ENCODE results near the gene MRPS18A. TPM values are rescaled to one million over a fixed set of nuclear protein-coding genes. Genes with fewer than 3 reads are reported as not detected.

Gene MRPS18A
- total RNA-seq, 1 donor from 2014 or later = 41.8 TPM

GRCh38 chr6:43630980-43631619 is 56.5 kb downstream of the MRPS18A start:
- TF ChIP-seq, protein P1, sequence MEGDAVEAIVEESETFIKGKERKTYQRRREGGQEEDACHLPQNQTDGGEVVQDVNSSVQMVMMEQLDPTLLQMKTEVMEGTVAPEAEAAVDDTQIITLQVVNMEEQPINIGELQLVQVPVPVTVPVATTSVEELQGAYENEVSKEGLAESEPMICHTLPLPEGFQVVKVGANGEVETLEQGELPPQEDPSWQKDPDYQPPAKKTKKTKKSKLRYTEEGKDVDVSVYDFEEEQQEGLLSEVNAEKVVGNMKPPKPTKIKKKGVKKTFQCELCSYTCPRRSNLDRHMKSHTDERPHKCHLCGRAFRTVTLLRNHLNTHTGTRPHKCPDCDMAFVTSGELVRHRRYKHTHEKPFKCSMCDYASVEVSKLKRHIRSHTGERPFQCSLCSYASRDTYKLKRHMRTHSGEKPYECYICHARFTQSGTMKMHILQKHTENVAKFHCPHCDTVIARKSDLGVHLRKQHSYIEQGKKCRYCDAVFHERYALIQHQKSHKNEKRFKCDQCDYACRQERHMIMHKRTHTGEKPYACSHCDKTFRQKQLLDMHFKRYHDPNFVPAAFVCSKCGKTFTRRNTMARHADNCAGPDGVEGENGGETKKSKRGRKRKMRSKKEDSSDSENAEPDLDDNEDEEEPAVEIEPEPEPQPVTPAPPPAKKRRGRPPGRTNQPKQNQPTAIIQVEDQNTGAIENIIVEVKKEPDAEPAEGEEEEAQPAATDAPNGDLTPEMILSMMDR (IDR thresholded peaks at IDR 0.05; ENCODE audit: borderline replicate concordance) = no peak
- no peak overlapping the region for H3K4me3 ChIP-seq
- no peaks in the 10 kb centered on the region for H3K27me3 ChIP-seq (ENCODE audit: low read depth)
- H3K27ac ChIP-seq (replicated peaks) = peak overlapping the region; percentile 99
- intact Hi-C loops (cut with micrococcal nuclease) = no loop called here
- peaks cover 4% of the 10 kb centered on the region for H3K36me3 ChIP-seq
- no peaks in the 10 kb centered on the region for H3K9me3 ChIP-seq (replicated peaks)
- DNase-seq = no peak
- H3K4me1 ChIP-seq = peaks cover 57% of the 10 kb centered on the region

GRCh38 chr6:43629505-43630300 is 57.9 kb downstream of the MRPS18A start:
- peak overlapping the region; percentile 99 for H3K4me3 ChIP-seq
- H3K4me1 ChIP-seq = peaks cover 47% of the 10 kb centered on the region
- intact Hi-C loops (cut with micrococcal nuclease) = no loop called here
- H3K36me3 ChIP-seq = peaks cover 18% of the 10 kb centered on the region
- H3K9me3 ChIP-seq (replicated peaks) = no peaks in the 10 kb centered on the region
- H3K27ac ChIP-seq (replicated peaks) = peak overlapping the region; percentile 99
- TF ChIP-seq, protein P1 (IDR thresholded peaks at IDR 0.05; ENCODE audit: borderline replicate concordance) = no peak
- no peaks in the 10 kb centered on the region for H3K27me3 ChIP-seq (ENCODE audit: low read depth)
- DNase-seq = peak; percentile 96

- intact Hi-C loops (cut with micrococcal nuclease) = no loop called here
- peaks cover 24% of the 10 kb centered on the region for H3K36me3 ChIP-seq
- no peaks in the 10 kb centered on the region for H3K27me3 ChIP-seq (ENCODE audit: low read depth)
- DNase-seq = peak; percentile 99
- H3K4me1 ChIP-seq = peaks cover 47% of the 10 kb centered on the region
- peak within 1 kb of the TSS; percentile 99 for H3K4me3 ChIP-seq
- TF ChIP-seq, protein P1 (IDR thresholded peaks at IDR 0.05; ENCODE audit: borderline replicate concordance) = no peak
- no peaks in the 10 kb centered on the region for H3K9me3 ChIP-seq (replicated peaks)
- H3K27ac ChIP-seq (replicated peaks) = peak within 1 kb of the TSS; percentile 99
These were observed 58.5 kb downstream of the MRPS18A start, which contains the start of gene GTPBP2 for GRCh38 chr6:43629104-43629504. Gene GTPBP2, minus strand, starts transcription at chr6:43629264. Its CDS starts 102 bp downstream, at chr6:43629162.

- no peaks in the 10 kb centered on the region for H3K27me3 ChIP-seq (ENCODE audit: low read depth)
- intact Hi-C loops (cut with micrococcal nuclease) = no loop called here
- DNase-seq = peak; percentile 31
These were observed 59.0 kb downstream of the MRPS18A start for GRCh38 chr6:43628393-43629103.

More at GRCh38 chr6:43628393-43629103, 59.0 kb downstream of the MRPS18A start:
- H3K4me1 ChIP-seq = peaks cover 47% of the 10 kb centered on the region
- peak overlapping the region; percentile 99 for H3K4me3 ChIP-seq
- no peaks in the 10 kb centered on the region for H3K9me3 ChIP-seq (replicated peaks)
- peaks cover 29% of the 10 kb centered on the region for H3K36me3 ChIP-seq
- H3K27ac ChIP-seq (replicated peaks) = peak overlapping the region; percentile 99
- TF ChIP-seq, protein P1 (IDR thresholded peaks at IDR 0.05; ENCODE audit: borderline replicate concordance) = no peak

Measured in left ventricle myocardium inferior (tissue), 1 donor.